Adrenal gland (tissue), 5 donors: Measurements from ENCODE around the gene IZUMO4.

Source experiments
- CTCF ChIP-seq, 6 experiments: fragments of 450-650 bp in 4 of 6; fragments of 200-600 bp in 2 of 6; sonication (generic) in 1 of 6; IDR thresholded peaks; 1 replicate in 5 of 6; 2 replicates in 1 of 6; pipeline versions ENCODE4 v1.5.1 to v1.8.0; 2016 to 2021; ENCODE audit warnings: antibody characterized with exemption in 6 of 6, mild to moderate bottlenecking in 2 of 6, moderate library complexity in 1 of 6
- POLR2A ChIP-seq, 2 donors: fragments of 450-650 bp; IDR thresholded peaks; one replicate each; pipeline ENCODE4 v1.6.1; 2017; ENCODE audit warnings: antibody characterized with exemption in 2 of 2, mild to moderate bottlenecking in 2 of 2, moderate library complexity in 1 of 2
- donor health status: DM: no; HTN: no; CAD: no.

DNA sequence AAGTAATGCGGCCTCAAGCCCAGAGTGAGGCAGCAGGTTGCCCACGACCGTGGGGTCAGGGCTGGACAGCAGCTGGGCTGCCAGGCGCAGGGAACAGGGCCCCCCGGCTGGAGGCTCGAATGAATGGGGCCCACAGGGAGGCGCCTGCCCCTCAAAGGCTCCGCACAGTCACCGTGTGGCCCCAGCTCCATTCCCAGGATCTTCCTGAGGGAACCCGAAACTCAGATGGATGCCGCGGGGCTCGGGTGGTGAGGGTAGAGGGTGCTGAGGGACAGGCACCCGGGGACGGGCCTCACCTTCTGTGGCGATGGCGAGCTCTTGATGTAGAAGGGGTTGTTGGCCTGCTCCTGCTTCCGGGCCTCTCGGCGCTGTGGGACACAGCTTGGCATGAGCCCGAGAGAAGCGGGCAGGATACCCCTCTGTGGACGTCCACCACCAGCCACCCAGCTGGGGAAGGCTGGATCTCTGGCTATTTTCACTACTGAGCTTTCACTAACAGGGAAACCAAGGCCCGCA is 19.3 kb downstream of the IZUMO4 start:
- no peak for TF ChIP-seq POLR2A (IDR thresholded peaks at IDR 0.05)
- TF ChIP-seq CTCF (IDR thresholded peaks at IDR 0.05), result no peak
